Liver (tissue), 9 donors: ENCODE results near the gene SMPDL3B. TPM values are rescaled to one million over a fixed set of nuclear protein-coding genes. Genes with fewer than 3 reads are reported as not detected.

ENCODE experiments used
- DNase-seq: peaks from one replicate; pipeline ENCODE4 v3.0.0-alpha.2; 2017; ENCODE audit warnings: low spot score
- H3K27ac ChIP-seq, 2 donors: one replicate each; pipeline ENCODE4 v1.7.0; 2013; ENCODE audit warnings: inconsistent platforms in 2 of 2, low read length in 2 of 2, control low read depth in 1 of 2, low read depth in 1 of 2, mild to moderate bottlenecking in 1 of 2
- H3K27me3 ChIP-seq, 4 donors: one replicate each; pipeline versions ENCODE4 v1.6.1 to v1.7.0; 2013; ENCODE audit warnings: low read length in 3 of 4, inconsistent platforms in 1 of 4, mild to moderate bottlenecking in 1 of 4, moderate library complexity in 1 of 4; ENCODE audit not compliant: control insufficient read depth in 4 of 4, insufficient read depth in 4 of 4
- H3K36me3 ChIP-seq, 4 donors: one replicate each; pipeline versions ENCODE4 v1.6.1 to v1.7.0; 2013; ENCODE audit warnings: low read length in 3 of 4, mild to moderate bottlenecking in 3 of 4, low read depth in 1 of 4, moderate library complexity in 1 of 4; ENCODE audit not compliant: control insufficient read depth in 4 of 4, insufficient read depth in 3 of 4
- H3K4me1 ChIP-seq, 4 donors: one replicate each; pipeline versions ENCODE4 v1.6.1 to v1.7.0; 2013; ENCODE audit warnings: low read length in 3 of 4, mild to moderate bottlenecking in 3 of 4, moderate library complexity in 1 of 4; ENCODE audit not compliant: control insufficient read depth in 4 of 4, insufficient read depth in 4 of 4
- H3K4me3 ChIP-seq, 3 donors: one replicate each; pipeline versions ENCODE4 v1.6.1 to v1.7.0; 2013; ENCODE audit warnings: low read length in 3 of 3, control low read depth in 1 of 3, low read depth in 1 of 3, mild to moderate bottlenecking in 1 of 3
- H3K9ac ChIP-seq, 2 donors: one replicate each; pipeline ENCODE4 v1.7.0; 2013; ENCODE audit warnings: low read length in 2 of 2, mild to moderate bottlenecking in 2 of 2, moderate library complexity in 2 of 2, control low read depth in 1 of 2, low read depth in 1 of 2
- H3K9me3 ChIP-seq, 4 donors: one replicate each; pipeline versions ENCODE4 v1.6.1 to v1.7.0; 2013; ENCODE audit warnings: low read length in 3 of 4; ENCODE audit not compliant: control insufficient read depth in 4 of 4
- ATF3 ChIP-seq: IDR thresholded peaks from 2 replicates; pipeline ENCODE4 v1.6.1; 2016; ENCODE audit warnings: antibody characterized with exemption
- CTCF ChIP-seq: fragments of 150-350 bp; IDR thresholded peaks from 2 replicates; pipeline ENCODE4 v1.5.1; 2017; ENCODE audit warnings: improper control_type of control experiment, low read depth, low read length; ENCODE audit not compliant: missing input control
- EGR1 ChIP-seq, 2 donors: IDR thresholded peaks; 2 replicates each; pipeline ENCODE4 v1.6.1; 2016 to 2018; ENCODE audit warnings: antibody characterized with exemption in 2 of 2, low read depth in 2 of 2
- FOXA1 ChIP-seq: IDR thresholded peaks from 2 replicates; pipeline ENCODE4 v1.6.1; 2016; ENCODE audit warnings: antibody characterized with exemption
- FOXA2 ChIP-seq: IDR thresholded peaks from 2 replicates; pipeline ENCODE4 v1.6.1; 2016; ENCODE audit warnings: antibody characterized with exemption
- GABPA ChIP-seq, 2 donors: IDR thresholded peaks in 1 of 2; conservative IDR thresholded peaks in 1 of 2; 2 replicates each; pipeline ENCODE4 v1.6.1; 2016; ENCODE audit warnings: antibody characterized with exemption in 2 of 2, mild to moderate bottlenecking in 1 of 2, moderate library complexity in 1 of 2
- HNF4A ChIP-seq, 2 donors: conservative IDR thresholded peaks; 2 replicates each; pipeline ENCODE4 v1.6.1; 2016; ENCODE audit warnings: antibody characterized with exemption in 2 of 2, mild to moderate bottlenecking in 2 of 2
- HNF4G ChIP-seq: IDR thresholded peaks from 2 replicates; pipeline ENCODE4 v1.6.1; 2016; ENCODE audit warnings: antibody characterized with exemption
- JUND ChIP-seq, 2 donors: IDR thresholded peaks; 2 replicates each; pipeline ENCODE4 v1.6.1; 2016; ENCODE audit warnings: antibody characterized with exemption in 2 of 2
- MAX ChIP-seq: IDR thresholded peaks from 2 replicates; pipeline ENCODE4 v1.6.1; 2016; ENCODE audit warnings: antibody characterized with exemption
- NR2F2 ChIP-seq: IDR thresholded peaks from 2 replicates; pipeline ENCODE4 v1.6.1; 2016; ENCODE audit warnings: antibody characterized with exemption
- RAD21 ChIP-seq, 2 donors: IDR thresholded peaks; 2 replicates each; pipeline ENCODE4 v1.6.1; 2016; ENCODE audit warnings: antibody characterized with exemption in 2 of 2, mild to moderate bottlenecking in 2 of 2
- RXRA ChIP-seq, 2 donors: IDR thresholded peaks; 2 replicates each; pipeline ENCODE4 v1.6.1; 2017 to 2018; ENCODE audit warnings: antibody characterized with exemption in 2 of 2, mild to moderate bottlenecking in 1 of 2
- SP1 ChIP-seq: IDR thresholded peaks from 2 replicates; pipeline ENCODE4 v1.6.1; 2018; ENCODE audit warnings: antibody characterized with exemption, mild to moderate bottlenecking
- TAF1 ChIP-seq: conservative IDR thresholded peaks from 2 replicates; pipeline ENCODE4 v1.6.1; 2016; ENCODE audit warnings: antibody characterized with exemption, mild to moderate bottlenecking
- YY1 ChIP-seq: IDR thresholded peaks from 2 replicates; pipeline ENCODE4 v1.6.1; 2016; ENCODE audit warnings: antibody characterized with exemption, mild to moderate bottlenecking
- ZBTB33 ChIP-seq: IDR thresholded peaks from 2 replicates; pipeline ENCODE4 v1.6.1; 2016; ENCODE audit warnings: antibody characterized with exemption
- WGBS: extraction: QIAGEN DNeasy Blood & Tissue Kit; methylation state at CpG from one replicate; pipeline ENCODE4 v1.1.7; 2013; 5-methylcytosine and 5-hydroxymethylcytosine counted together
- polyA plus RNA-seq, 2 donors: library from polyadenylated mRNA; stranded (reverse) in 1 of 2; unstranded in 1 of 2; fragments of 200-250 nt in 1 of 2; fragments of >200 nt in 1 of 2; fragmentation: Nextera tagmentation in 1 of 2; extraction: Ambion mirVana in 1 of 2; gene quantifications; one replicate each; pipeline versions ENCODE4 v1.2.1 to v1.2.3, GENCODE V29; 2013 to 2015
- total RNA-seq, 2 donors: library from RNA; depleted of rRNA; stranded (reverse); fragments of >200 nt; gene quantifications; one replicate each; pipeline ENCODE4 v1.2.3, GENCODE V29; 2014
- donor health status: healthy.
- donor health status: healthy.
- donor health status: healthy.
- donor health status: healthy.
- donor health status: healthy.

The SMPDL3B gene
- total and polyA plus RNA-seq, 4 donors, result 0.24 to 0.37 (median 0.32) TPM

- DNase-seq, result no peak
- Histone ChIP-seq H3K4me3 (no peak overlapping the region), H3K9ac (no peak overlapping the region), H3K36me3 (no peaks in the 10 kb centered on the region), H3K27me3 (no peaks in the 10 kb centered on the region), H3K27ac (no peak overlapping the region), H3K4me1 (peaks cover 11 to 42% (median 31%) of the 10 kb centered on the region in 4 donors), H3K9me3 (no peaks in the 10 kb centered on the region)
- TF ChIP-seq SP1 (no peak), HNF4A (conservative IDR thresholded peaks at IDR 0.05) (no peak)
- 88% methylated on average over 6 of the region's 6 CpGs for WGBS
Measured at GRCh38 chr1:27956761-27957160, 22.0 kb downstream of the SMPDL3B start.

GRCh38 chr1:27957655-27958054 lies 22.9 kb downstream of the SMPDL3B start:
- Histone ChIP-seq H3K9me3 (no peaks in the 10 kb centered on the region), H3K4me1 (peaks cover 11 to 34% (median 23%) of the 10 kb centered on the region in 4 donors), H3K36me3 (no peaks in the 10 kb centered on the region), H3K9ac (no peak overlapping the region), H3K27me3 (no peaks in the 10 kb centered on the region), H3K4me3 (no peak overlapping the region), H3K27ac (no peak overlapping the region)
- TF ChIP-seq GABPA (IDR thresholded peaks at IDR 0.05 in 1 of 2, conservative IDR thresholded peaks at IDR 0.05 in 1 of 2), result no peak
- TF ChIP-seq FOXA2, result no peak
- no peak for TF ChIP-seq ATF3
- TF ChIP-seq ZBTB33, result no peak
- TF ChIP-seq RAD21 (IDR thresholded peaks at IDR 0.05), result no peak
- no peak for TF ChIP-seq TAF1
- no peak for TF ChIP-seq MAX
- no peak for TF ChIP-seq CTCF
- no peak for TF ChIP-seq YY1
- TF ChIP-seq HNF4A (conservative IDR thresholded peaks at IDR 0.05), result no peak
- no peak for TF ChIP-seq FOXA1
- no peak for TF ChIP-seq HNF4G
- DNase-seq, result no peak
- 79% methylated on average over 5 of the region's 5 CpGs for WGBS

- Histone ChIP-seq H3K4me1 (peaks cover 11 to 26% (median 14%) of the 10 kb centered on the region in 4 donors), H3K9me3 (no peaks in the 10 kb centered on the region), H3K27ac (no peak overlapping the region), H3K9ac (no peak overlapping the region), H3K4me3 (no peak overlapping the region), H3K36me3 (peaks cover 0 to 2% (median 0%) of the 10 kb centered on the region in 4 donors), H3K27me3 (no peaks in the 10 kb centered on the region)
- no peak for DNase-seq
- WGBS, result 95% methylated on average over 26 of the region's 26 CpGs
- TF ChIP-seq RXRA (IDR thresholded peaks at IDR 0.05) (no peak), RAD21 (IDR thresholded peaks at IDR 0.05) (no peak), HNF4G (no peak), TAF1 (no peak), ATF3 (no peak), CTCF (no peak), SP1 (no peak), JUND (IDR thresholded peaks at IDR 0.05) (no peak), EGR1 (IDR thresholded peaks at IDR 0.05; ENCODE audit: low read depth in 2 of 2) (no peak), FOXA2 (no peak), MAX (no peak), FOXA1 (no peak), NR2F2 (no peak)
Measured at GRCh38 chr1:27958513-27958912, 23.7 kb downstream of the SMPDL3B start.
